CD4-positive, alpha-beta T cell treated with Interleukin-15 for 4 hours (primary cell): ENCODE data around the gene PIP5K1C.
"Not testable (repeated sequence)": the region's sequence is repeated elsewhere in the genome, so short reads cannot be mapped to it uniquely, and the experiment has no call there.

Source experiments
- DNase-seq: peaks from one replicate; pipeline ENCODE4 v3.0.0-alpha.2; 2020; ENCODE audit warnings: low spot score

PIP5K1C gene

DNA sequence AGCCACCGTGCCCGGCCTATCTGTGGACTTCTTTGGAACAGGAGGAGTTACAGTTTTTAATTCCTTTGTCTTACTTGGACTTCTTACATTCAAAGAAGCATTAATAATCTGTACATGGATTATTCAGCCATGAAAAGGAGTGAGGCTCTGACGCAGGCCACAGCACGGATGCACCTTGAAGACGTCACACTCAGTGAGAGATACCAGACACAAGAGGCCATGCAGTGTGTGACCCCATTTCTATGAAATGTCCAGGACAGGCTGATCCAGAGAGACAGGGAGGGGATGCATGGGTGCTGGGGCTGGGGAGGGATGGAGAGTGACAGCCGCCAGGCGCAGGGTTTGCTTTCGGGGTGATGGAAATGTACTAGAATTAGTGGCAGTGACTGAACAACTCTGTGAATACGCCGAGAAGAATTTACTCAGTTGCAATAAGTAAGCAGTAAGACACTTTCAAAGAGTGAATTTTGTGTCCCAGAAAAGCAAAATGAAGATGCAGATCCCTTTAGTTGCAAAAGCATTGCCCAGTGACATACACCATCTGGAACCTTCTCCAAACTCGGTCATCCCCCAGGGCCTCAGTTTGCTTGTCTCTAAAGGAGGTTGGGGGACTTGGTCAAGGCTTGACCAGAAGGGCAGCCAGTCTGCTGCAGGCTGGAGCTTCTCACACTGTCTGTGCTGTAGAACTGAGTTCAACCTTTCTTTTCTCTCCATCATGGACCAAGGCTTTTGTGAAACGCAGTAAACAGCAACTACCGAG, 25.3 kb downstream of the PIP5K1C start:
- DNase-seq: no peak

DNA sequence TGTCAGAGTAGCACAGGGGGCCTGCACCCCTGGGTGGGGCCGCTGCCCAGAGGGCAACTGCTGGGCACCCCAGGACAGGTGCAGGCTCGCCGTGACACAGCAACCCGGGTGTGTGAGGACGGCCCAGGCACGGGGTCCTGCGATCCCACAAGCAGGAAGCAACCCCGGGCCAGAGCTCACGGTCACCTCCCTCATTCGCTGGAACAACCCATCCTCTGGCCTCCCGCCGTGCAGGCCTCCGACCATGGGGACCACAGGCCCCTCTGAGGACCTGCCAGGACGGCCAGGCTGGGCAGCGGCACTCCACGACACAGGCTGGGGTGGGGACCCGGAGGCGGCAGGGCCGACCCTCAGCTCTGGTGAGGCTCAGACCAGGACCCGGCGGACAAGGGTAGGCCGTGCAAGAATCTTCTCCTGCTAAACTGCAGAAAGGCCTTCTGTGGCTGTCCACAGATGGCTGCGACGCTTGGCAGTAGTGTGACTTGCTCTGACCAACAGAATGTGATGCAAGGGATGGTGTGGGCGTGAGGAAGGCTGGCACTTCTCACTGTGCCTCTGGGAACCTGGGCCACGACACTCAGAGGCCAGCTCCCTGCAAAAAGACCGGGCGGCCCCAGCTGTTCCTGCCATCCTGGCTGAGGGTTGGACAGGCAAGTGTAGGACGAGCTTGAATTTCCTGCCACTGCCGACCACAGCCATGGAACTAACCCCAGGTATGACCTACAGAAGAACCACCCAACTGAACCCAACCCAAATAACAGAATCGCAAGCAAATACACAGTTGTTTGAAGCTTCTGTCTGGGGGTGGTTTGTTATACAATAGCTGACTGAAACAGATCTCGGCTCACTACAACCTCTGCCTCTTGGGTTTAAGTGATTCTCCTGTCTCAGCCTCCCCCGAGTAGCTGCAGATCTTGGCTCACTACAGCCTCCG, 26.5 kb downstream of the PIP5K1C start:
- DNase-seq: no peak

DNA sequence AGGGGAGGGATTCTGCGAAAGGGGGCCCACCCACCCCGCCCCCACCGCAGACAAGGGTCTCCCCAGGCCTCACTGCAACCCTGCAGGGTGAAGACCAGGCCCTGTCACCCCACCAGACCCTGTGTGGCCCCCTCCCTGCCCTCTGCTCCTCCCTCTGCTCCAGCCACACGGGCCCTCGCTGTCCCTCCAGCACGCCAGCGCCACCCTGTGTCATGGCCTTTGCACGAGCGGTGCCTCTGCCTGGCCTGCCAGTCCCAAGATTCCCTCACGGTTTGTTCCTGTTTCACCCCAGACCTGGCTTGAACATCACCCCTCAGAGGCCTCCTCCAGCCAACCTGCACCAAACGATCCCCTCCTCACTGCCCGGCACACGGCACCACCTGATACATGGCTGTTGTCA, 27.3 kb downstream of the PIP5K1C start:
- DNase-seq: no peak

DNA sequence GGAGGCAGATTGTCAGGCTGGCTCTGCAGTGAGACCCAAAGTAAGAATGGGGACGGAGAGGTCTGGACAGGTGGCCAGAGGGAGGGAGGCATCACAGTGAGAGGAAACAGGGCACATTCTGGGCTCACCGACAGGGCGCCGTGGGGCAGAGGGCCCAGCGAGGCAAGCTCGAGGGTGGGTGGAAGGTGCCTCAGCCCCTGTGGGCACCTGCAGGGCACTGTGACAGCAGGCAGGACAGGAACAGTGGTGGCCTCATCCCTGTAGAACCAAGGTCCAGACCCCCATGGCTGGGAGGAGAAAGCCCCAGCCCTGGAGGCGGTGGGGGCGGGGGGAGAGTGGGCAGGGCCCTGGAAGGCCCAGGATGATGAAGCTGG, 27.7 kb downstream of the PIP5K1C start:
- no peak for DNase-seq

DNA sequence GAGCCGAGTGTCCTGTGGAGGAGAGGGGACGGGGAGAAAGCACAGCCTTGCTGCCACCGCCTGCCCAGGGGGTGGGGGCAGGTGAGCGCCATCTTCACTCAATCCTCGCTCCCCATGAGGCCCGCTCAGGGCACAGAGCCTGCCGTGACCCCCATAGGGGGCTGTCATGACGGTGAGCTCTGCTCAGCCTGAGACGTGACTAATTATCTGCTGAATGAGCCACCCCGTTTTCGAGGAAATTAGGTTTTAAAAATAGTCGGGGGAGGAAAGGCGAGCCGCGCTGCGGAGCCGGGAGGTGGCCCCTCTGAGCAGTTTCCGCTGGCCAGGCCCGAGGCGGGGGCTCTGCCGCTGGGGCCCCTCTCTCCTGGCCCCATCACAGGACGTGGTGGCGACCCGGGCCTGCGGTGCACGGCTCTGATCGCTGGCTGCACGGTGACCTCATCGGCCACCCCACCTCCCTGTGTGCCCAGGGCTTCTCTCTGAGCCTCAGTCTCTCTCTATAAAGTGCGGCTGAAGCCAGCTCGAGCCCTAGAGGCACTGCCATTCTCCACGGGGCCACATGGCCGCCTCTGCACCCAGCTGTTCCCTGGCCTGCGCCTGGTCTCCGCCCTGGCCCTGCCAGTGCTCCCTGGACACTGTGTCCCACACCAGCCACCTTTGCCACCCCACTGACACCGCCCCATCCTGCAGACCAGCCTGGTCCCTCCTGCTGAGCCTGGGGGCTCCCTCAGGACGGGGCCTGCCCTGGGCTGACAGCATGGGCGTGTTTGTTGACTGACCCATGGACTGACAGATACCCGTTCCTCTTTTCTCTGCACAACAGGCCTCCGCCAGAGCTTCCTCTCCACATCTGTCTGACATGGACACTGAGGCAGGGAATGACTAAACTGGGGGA, 28.3 kb downstream of the PIP5K1C start:
- peak; percentile 49 for DNase-seq

DNA sequence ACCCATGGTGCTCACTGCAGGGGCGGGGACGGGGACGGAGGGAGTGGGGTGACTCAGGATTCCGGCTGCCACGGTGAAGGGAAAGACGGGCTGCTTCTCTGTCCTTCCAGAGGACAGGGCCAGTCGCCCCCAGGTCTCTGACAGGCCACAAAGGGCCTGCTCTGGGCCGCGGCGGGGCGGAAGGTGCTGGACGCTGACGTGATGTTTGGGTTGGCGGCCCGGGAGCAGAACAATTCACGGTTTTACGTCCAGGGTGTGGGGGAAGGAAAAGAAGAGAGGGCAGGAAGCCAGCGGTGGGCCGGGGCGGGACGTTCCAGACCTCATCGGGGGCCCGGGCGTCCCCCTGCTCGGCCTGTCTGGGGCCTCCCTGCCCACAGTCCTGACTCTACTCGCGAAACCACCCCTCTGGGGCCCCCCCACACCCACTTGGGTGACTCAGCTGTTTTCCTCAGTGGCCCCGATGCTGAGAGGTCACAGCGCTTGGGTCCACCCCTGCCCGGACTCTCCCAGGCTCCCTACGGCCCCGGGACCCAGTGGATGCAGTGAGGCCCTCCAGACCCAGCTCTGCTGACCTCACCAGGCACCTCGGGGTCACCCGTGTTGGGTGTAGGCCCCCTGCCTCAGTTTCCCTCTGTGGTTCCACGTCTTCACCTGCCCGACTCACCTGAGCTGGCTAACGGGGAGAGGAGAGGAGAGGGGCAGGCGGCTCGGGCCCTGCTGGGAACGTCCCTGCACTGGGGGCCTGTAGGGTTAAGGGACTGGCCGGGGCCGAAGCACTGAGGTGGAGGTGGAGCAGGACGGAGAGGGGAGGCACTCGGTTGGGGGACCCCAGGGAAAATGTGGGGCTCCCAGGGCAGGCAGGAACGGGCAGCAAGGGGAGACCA, 29.2 kb downstream of the PIP5K1C start:
- DNase-seq: peak; percentile 29

DNA sequence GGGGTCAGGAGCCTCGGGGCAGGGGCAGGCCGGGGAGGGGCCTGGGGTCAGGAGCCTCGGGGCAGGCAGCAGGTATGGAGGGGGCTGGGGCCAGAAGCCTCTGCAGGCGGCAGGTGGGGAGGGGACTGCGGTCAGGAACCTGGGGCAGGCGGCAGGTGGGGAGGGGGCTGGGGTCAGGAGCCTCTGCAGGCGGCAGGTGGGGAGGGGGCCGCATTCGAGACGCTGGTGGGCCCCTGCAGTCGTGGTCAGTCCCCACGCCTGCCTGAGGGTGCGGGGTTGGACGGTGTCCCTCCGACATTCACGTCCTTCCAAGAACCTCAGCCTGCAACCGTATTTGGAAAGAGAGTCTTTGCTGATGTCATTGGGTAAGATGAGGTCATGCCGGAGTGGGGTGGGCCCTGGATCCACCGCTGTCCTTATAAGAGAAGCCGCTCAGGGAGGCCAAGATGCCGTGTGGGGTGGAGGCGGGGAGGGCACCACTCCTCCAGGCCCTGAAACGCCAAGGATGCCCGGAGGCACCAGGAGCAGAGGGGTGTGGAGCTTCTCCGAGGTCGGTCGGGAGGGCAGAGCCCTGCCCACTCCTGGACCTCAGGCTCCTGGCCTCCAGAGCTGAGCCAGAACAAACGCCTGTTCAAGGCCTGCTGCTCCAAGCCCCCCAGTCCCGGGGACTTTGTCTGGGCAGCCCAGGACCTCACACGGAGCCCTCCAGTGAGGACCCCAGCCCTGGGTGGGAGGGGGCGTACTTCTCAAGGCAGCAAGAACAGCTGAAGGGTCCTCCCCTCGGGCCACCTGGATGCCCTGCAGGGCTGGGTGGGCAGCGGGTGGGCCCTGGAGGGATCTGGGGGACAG, 30.1 kb downstream of the PIP5K1C start:
- DNase-seq: no peak

DNA sequence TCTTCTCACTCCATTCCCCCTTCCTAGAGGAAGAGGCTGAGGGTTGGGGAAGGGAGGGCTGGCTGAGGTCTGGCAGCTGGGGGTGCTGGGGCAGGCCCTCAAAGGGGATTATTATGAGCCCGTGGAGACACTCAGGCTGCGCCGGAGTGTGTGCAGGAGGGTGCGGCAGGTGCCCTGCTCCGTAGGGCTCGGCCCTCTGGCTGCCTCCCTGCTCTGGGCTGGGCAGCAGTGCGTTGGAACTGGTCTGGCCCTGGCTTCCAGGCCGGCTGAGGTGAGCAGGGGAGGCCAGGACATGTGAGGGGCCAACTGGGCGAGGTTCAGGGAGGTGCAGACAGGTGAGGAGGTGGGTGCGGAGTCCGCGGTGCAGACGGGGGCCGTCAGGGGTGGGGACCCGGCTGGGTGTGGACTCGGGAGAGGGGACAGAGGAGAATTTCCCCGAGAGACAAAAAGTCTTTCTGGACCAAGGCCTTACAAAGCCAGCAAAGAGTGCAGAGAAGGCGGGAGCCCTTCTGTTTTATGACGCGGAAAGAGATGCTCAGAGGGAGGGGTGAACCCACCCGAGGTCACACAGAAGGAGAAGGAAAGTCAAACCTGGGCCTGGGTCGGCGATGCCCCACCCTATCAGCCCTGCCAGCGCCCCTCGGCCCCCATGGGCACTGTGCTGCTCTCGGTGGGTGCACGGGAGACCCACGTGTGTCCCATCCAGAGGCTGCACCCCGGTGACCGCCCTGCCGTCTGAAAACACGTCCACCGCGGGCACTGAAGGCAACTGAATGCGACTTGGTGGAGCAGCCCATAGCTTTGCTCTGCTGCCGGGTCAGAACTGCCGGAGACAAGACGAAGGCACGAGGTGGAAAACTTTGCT, 31.0 kb downstream of the PIP5K1C start:
- no peak for DNase-seq

DNA sequence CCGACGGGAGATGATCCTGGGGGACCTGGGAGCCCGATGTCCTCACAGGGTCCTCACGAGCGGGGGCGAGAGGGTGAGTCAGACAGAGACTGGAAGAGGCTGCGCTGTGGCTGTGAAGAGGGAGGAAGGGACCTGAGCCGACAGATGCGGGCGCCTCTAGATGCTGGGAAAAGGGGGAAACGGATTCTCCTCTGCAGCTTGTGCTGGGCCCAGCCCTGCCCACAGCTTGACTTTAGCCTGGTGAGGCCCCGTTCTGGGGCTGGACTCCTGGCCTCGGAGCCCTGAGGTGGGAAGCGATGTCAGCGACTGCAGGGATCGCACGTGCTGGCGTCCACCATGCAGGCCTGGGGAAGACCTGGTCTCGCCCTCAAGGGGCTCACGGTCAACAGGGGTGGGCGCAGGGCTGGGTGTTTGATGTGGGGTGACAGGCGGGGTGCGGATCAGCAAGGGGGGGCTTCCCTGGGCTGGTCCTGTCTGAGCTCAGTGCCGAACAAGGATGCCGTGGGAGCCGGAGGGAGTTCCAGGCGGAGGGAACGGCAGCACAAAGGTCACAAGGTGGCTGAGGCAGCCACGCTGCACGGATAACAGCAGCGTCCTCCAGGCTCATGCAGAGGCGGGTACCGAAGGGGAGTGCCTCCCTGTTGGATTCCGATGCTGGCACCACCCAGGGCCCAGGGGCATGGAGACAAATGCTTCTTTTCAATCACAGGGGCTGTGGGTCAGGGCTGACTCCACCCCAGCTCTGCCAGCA, 31.8 kb downstream of the PIP5K1C start:
- DNase-seq: no peak

DNA sequence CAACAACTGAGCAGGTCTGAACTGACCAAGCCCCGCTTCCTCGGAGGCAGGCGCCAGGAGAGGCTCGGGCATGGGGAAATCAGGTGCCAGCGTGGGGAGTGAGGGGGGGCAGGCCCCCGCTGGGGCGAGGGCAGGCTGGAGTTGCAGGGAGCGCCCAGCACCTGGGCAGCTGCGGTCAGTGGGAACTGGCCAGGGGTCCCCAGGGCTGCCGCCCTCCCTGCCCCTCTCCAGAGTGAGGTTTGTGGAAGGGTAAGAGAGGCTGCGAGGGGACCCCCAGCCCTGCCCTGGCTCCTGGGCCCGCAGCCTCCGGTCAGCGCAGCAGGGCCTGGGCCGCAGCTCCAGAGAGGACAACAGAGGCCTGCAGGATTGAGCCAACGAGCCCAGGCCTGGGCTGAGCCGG, 32.5 kb downstream of the PIP5K1C start:
- DNase-seq: no peak

DNA sequence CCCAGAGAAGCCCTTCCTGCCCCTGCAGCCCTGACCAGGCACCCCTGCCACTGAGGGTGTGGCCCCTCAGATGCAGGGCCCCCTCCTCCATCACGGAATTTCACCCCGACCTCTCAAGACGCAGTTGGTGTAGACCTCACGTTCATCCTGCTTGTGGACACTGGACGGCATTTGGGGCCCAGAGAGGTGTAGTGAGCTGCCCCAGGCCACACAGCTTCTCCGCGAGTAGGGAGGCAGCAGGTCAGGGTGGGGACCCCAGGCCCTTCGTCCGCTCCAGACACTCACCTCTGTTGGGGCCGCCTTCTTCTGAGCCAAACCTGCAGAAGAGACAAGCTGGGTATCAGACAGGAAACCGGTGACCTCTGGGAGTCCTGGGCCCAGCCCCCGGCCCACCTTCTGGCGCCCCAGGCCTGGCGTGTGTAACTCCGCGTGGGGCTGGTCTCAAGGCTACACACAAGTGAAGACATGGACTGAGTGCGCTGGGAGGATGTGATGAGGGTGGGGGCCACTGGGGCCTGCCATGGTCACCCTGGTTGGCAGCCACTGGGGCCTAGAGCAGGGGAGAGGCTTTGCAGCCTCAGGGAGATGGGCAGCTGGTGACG, 33.1 kb downstream of the PIP5K1C start:
- DNase-seq: no peak

DNA sequence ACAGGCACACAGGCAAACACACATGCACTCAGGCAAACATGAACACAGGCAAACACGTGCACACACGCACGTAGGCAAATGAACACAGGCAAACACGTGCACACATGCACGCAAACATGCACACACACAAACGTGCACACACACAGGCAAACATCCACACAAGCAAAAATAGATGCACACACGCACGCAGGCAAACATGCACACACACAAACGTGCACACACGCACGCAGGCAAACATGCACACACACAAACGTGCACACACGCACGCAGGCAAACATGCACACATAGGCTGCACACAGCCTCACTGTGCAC, 33.8 kb downstream of the PIP5K1C start:
- DNase-seq: not testable (repeated sequence)

DNA sequence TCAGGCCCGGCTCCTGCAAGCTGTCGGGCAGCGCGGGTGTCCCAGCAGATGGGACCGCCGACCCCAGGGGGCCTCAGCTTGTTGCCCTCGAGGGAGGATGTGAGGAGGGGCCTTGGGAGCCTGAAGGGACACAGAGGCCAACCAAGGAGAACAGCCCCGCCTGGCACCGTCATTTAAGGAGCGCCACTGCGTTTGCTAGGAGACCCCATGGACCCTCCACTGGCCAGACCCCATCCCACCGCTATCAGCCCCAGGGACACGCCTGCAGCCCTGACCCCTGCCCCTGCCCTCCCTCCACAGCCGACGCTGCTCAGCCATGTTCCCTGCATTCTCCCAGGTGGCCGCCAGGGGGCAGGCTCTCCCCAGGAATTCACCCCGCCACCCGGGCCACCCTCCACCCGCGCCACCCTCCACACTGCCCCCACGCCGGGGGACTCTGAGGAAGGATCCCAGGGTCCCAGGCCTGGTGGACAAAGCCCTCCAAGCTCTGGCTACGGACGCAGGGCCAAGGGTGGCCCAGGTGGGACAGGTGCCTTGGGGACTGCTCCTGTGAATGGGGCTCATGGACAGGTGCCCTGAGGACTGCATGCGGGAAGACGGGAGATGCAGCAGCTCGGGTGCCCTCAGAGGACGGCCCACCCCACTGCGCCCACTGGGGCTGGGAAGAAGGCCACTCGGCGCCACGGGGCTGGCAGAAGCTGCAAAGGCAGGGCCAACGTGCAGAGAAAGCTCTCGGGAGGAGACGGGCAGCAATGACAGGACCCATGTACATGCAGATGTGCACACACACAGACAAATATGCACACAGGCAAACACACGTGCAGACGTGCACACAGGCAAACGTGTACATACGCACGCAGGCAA, 34.4 kb downstream of the PIP5K1C start:
- DNase-seq: peak; percentile 74

DNA sequence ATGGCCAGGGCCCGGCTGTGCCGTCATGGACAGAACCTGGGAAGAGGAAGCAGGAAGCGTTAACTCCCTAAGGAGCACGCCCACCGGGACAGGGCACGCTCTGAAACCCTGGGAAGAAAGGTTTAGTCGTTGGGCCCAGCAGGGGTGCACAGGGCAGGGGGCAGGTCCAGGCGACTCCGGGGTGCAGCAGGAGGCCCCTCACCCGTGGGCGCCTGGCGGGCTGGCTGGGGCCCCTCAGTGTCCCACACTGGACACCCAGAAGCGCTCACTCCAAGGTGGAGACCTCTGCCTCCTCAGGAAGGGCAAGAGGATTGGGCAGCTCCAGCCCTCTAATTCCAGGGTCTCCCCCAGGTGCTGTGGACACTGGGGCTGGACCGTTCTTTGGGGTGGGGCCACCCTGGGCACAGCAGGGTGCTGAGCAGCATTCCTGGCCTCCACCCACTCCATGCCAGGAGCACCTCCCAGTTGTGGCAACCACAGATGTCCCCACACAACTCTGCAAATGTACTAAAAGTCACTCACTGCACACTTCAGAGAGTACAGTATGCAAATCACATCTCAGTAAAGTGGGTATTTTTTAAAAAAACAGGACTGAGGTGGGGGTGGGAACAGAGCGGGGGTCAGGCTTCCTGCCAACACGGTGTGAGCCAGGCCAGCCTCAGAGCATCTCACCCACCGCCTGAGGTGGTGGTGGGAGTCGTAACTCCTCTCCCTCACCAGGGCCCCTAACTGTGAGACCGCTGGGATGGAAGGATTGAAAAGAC, 35.2 kb downstream of the PIP5K1C start:
- DNase-seq: no peak

DNA sequence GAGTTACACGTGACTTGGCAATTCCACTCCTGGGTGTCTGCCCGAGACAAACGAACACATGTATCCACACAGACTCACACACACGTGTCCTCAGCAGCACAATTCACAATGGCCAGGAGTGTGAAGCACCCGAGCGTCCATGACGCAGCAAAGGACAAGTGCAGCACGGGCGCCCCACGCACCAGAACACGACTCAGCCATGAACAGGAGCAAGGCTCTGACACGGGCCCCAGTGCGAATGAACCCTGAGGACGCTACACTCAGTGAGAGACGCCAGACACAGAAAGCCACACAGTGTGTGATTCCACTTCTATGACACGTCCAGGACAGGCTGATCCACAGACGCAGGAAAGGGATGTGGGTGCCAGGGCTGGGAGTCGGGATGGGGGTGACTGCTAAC, 36.4 kb downstream of the PIP5K1C start:
- no peak for DNase-seq
